SK-N-SH (cell line): ENCODE results near the gene FZD2. TPM values are rescaled to one million over a fixed set of nuclear protein-coding genes. Genes with fewer than 3 reads are reported as not detected.
A peak's percentile ranks its signal among the peaks of the same experiment; 100 is the strongest.

Source experiments
- CTCF ChIA-PET: fragments of 300-600, 350-600 bp; formaldehyde crosslinking; extraction: SDS; loops from one replicate; lab custom pipeline; 2021; lab: Yijun Ruan, JAX
- POLR2A ChIA-PET: fragments of 350-600 bp; sonication (Branson Sonifier 250); formaldehyde crosslinking; extraction: SDS; loops from one replicate; lab custom pipeline; 2020; ENCODE audit warnings: antibody characterized with exemption, inconsistent platforms; lab: Yijun Ruan, JAX
- DNase-seq: peaks from one replicate; pipeline ENCODE4 v3.0.0; 2012
- H2AFZ ChIP-seq: fragments of 200-600 bp; sonication (generic); 2 replicates; pipeline ENCODE4 v1.8.1; 2016; ENCODE audit warnings: antibody characterized with exemption, mild to moderate bottlenecking, low read depth
- H3F3A ChIP-seq: fragments of 200-600 bp; sonication (generic); replicated peaks from 2 replicates; pipeline ENCODE3; 2016; ENCODE audit warnings: antibody characterized with exemption, mild to moderate bottlenecking; ENCODE audit not compliant: insufficient read depth
- H3K27ac ChIP-seq, 2 experiments: fragments of 200-500 bp in 1 of 2; fragments of 200-600 bp in 1 of 2; sonication (Bioruptor generic) in 1 of 2; sonication (generic), shearing (Covaris generic) in 1 of 2; 2 replicates each; pipeline versions ENCODE4 v1.5.1 to v1.6.1; 2014 to 2016; ENCODE audit warnings: low read depth in 2 of 2, inconsistent platforms in 1 of 2, low read length in 1 of 2, mild to moderate bottlenecking in 1 of 2, mixed read lengths in 1 of 2
- H3K27me3 ChIP-seq: fragments of 200-600 bp; sonication (generic), shearing (Covaris generic); 2 replicates; pipeline ENCODE4 v1.6.1; 2016; ENCODE audit warnings: mixed run types; ENCODE audit not compliant: insufficient read depth
- H3K36me3 ChIP-seq, 2 experiments: fragments of 200-500 bp in 1 of 2; fragments of 200-600 bp in 1 of 2; sonication (Bioruptor generic) in 1 of 2; sonication (generic) in 1 of 2; replicated peaks in 1 of 2; 2 replicates each; pipeline versions ENCODE3 to v1.5.1; 2014 to 2016; ENCODE audit warnings: low read length in 1 of 2, mild to moderate bottlenecking in 1 of 2; ENCODE audit not compliant: insufficient read depth in 2 of 2, control insufficient read depth in 1 of 2
- H3K4me1 ChIP-seq, 2 experiments: fragments of 200-500 bp in 1 of 2; fragments of 200-600 bp in 1 of 2; sonication (Bioruptor generic) in 1 of 2; sonication (generic), shearing (Covaris generic) in 1 of 2; 2 replicates each; pipeline versions ENCODE4 v1.5.1 to v1.6.1; 2014 to 2016; ENCODE audit warnings: low read depth in 1 of 2, low read length in 1 of 2, mixed run types in 1 of 2; ENCODE audit not compliant: insufficient read depth in 2 of 2, control insufficient read depth in 1 of 2
- H3K4me2 ChIP-seq: fragments of 200-600 bp; sonication (generic), shearing (Covaris generic); 2 replicates; pipeline ENCODE4 v1.6.1; 2017; ENCODE audit warnings: mixed run types
- H3K4me3 ChIP-seq, 2 experiments: fragments of 200-500 bp in 1 of 2; fragments of 200-600 bp in 1 of 2; sonication (Bioruptor generic) in 1 of 2; sonication (generic), shearing (Covaris generic) in 1 of 2; 2 replicates each; pipeline versions ENCODE4 v1.5.1 to v1.8.1; 2014 to 2016; ENCODE audit warnings: low read depth in 2 of 2, inconsistent platforms in 1 of 2, low read length in 1 of 2, mild to moderate bottlenecking in 1 of 2, mixed read lengths in 1 of 2, moderate library complexity in 1 of 2
- H3K79me2 ChIP-seq: fragments of 200-600 bp; sonication (generic); 2 replicates; pipeline ENCODE4 v1.8.1; 2017; ENCODE audit warnings: mild to moderate bottlenecking; ENCODE audit not compliant: insufficient read depth
- H3K9ac ChIP-seq: fragments of 200-600 bp; sonication (generic); 2 replicates; pipeline ENCODE4 v1.6.1; 2017; ENCODE audit warnings: mixed run types
- H3K9me2 ChIP-seq: fragments of 200-600 bp; sonication (generic); 2 replicates; pipeline ENCODE4 v1.6.1; 2017; ENCODE audit warnings: mixed run types
- H3K9me3 ChIP-seq: fragments of 200-600 bp; sonication (generic); 2 replicates; pipeline ENCODE4 v1.6.1; 2017; ENCODE audit warnings: mixed run types, mild to moderate bottlenecking, moderate library complexity
- H4K20me1 ChIP-seq: fragments of 200-600 bp; sonication (generic); 2 replicates; pipeline ENCODE4 v1.6.1; 2017; ENCODE audit warnings: mild to moderate bottlenecking, mixed run types; ENCODE audit not compliant: insufficient read depth
- CTCF ChIP-seq: fragments of 200-600 bp; sonication (generic); IDR thresholded peaks from 2 replicates; pipeline ENCODE4 v1.6.1; 2017; ENCODE audit warnings: antibody characterized with exemption, mild to moderate bottlenecking, moderate library complexity
- FOSL2 ChIP-seq: IDR thresholded peaks from 2 replicates; pipeline ENCODE4 v1.4.0; 2012; ENCODE audit warnings: low read depth, mild to moderate bottlenecking, moderate library complexity, borderline replicate concordance
- MXI1 ChIP-seq: IDR thresholded peaks from 2 replicates; pipeline ENCODE4 v1.6.1; 2012; ENCODE audit warnings: mild to moderate bottlenecking, low read depth, low read length, improper control_type of control experiment
- NRF1 ChIP-seq: IDR thresholded peaks from 2 replicates; pipeline ENCODE4 v1.6.1; 2012; ENCODE audit warnings: low read depth, mild to moderate bottlenecking, low read length
- SIN3A ChIP-seq: IDR thresholded peaks from 2 replicates; pipeline ENCODE4 v1.6.1; 2012; ENCODE audit warnings: low read depth, mild to moderate bottlenecking, low read length, moderate library complexity, borderline replicate concordance
- TEAD4 ChIP-seq: IDR thresholded peaks from 2 replicates; pipeline ENCODE4 v1.4.0; 2012; ENCODE audit warnings: mild to moderate bottlenecking, borderline replicate concordance; ENCODE audit not compliant: insufficient read depth
- USF2 ChIP-seq: fragments of 150-350 bp; IDR thresholded peaks from 2 replicates; pipeline ENCODE4 v1.6.1; 2017; ENCODE audit warnings: antibody characterized with exemption, low read length, low read depth, borderline replicate concordance
- ZBTB33 ChIP-seq: IDR thresholded peaks from 2 replicates; pipeline ENCODE4 v1.4.0; 2012; ENCODE audit warnings: low read depth, borderline replicate concordance
- WGBS: methylation state at CpG from one replicate; pipeline ENCODE4 v1.1.6; 2017; ENCODE audit warnings: low lambda C conversion rate; 5-methylcytosine and 5-hydroxymethylcytosine counted together
- polyA plus RNA-seq, 3 experiments: library from polyadenylated mRNA; depleted of rRNA; stranded (reverse); fragments of >200 nt; gene quantifications; 2 replicates each; pipeline ENCODE4 v1.2.3, GENCODE V29; 2012

Gene FZD2
- polyA plus RNA-seq, 1 of the 3 experiments (the other 2 are of a cell fraction), result 35.1 TPM

GRCh38 chr17:44591206-44591605, 33.9 kb downstream of the FZD2 start:
- H2AFZ ChIP-seq, result peak overlapping the region; percentile 69; the same call in 1 of the 2 replicates

GRCh38 chr17:44593156-44593555, 35.9 kb downstream of the FZD2 start:
- H3K9me2 ChIP-seq, result no peaks in the 10 kb centered on the region
- H3K9me3 ChIP-seq, result no peaks in the 10 kb centered on the region
- peaks cover 12% of the 10 kb centered on the region for H3F3A ChIP-seq
- 86% methylated on average over 4 of the region's 6 CpGs for WGBS
- H3K9ac ChIP-seq, result no peak overlapping the region
- POLR2A ChIA-PET, result no interaction called here
- H3K4me1 ChIP-seq, result peaks cover 0 to 3% of the 10 kb centered on the region in 2 experiments; a peak in 2 of 4 replicates
- H3K36me3 ChIP-seq, result no peaks in the 10 kb centered on the region
- TF ChIP-seq TEAD4, result no peak
- no peak for TF ChIP-seq FOSL2
- no peak for TF ChIP-seq SIN3A
- TF ChIP-seq CTCF, result no peak
- no peak for TF ChIP-seq USF2
- TF ChIP-seq NRF1, result no peak
- no peaks in the 10 kb centered on the region for H3K27me3 ChIP-seq
- CTCF ChIA-PET, result interaction anchor here (1.0 to 3.1 kb wide), 3 partner anchors 11 to 60 kb away, joined by 3 to 17 read pairs (median 3); no protein-coding TSS in a partner anchor
- no peak for DNase-seq
- H4K20me1 ChIP-seq, result no peaks in the 10 kb centered on the region
- no peak overlapping the region for H3K27ac ChIP-seq
- no peak overlapping the region for H2AFZ ChIP-seq
- H3K4me3 ChIP-seq, result no peak overlapping the region
- H3K4me2 ChIP-seq, result no peak overlapping the region
- H3K79me2 ChIP-seq, result no peaks in the 10 kb centered on the region

More at GRCh38 chr17:44591206-44591605, 33.9 kb downstream of the FZD2 start:
- Histone ChIP-seq H3K9ac (no peak overlapping the region), H3K4me2 (no peak overlapping the region), H3K4me3 (no peak overlapping the region), H3K27ac (peak overlapping the region in 1 of 2 experiments; percentile 17; a peak in 2 of 4 replicates), H3K4me1 (peaks cover 7 to 10% of the 10 kb centered on the region in 2 experiments; a peak in 2 of 4 replicates), H3K9me2 (no peaks in the 10 kb centered on the region)
- WGBS, result 56% methylated on average over 4 of the region's 4 CpGs
- DNase-seq, result peak; percentile 38
- CTCF ChIA-PET, result interaction anchor here (0.7 to 0.9 kb wide), 3 partner anchors 10 to 43 kb away, joined by 3 to 4 read pairs (median 3); no protein-coding TSS in a partner anchor
- POLR2A ChIA-PET, result no interaction called here
- TF ChIP-seq SIN3A (no peak), ZBTB33 (no peak), MXI1 (no peak)
- TF ChIP-seq, all 33 proteins: peak for 0
- Histone ChIP-seq H4K20me1 (no peaks in the 10 kb centered on the region), H3K9me3 (no peaks in the 10 kb centered on the region), H3K27me3 (no peaks in the 10 kb centered on the region), H3K79me2 (no peaks in the 10 kb centered on the region), H3F3A (peaks cover 16% of the 10 kb centered on the region), H3K36me3 (no peaks in the 10 kb centered on the region)
